Activated T-cell treated with anti-CD3 and anti-CD28 coated beads for 48 hours (primary cell): ENCODE data around the gene ADARB1.

ENCODE experiments used
- DNase-seq: peaks from one replicate; pipeline ENCODE4 v3.0.0-alpha.2; 2020; ENCODE audit warnings: low read depth

ADARB1 gene

DNA sequence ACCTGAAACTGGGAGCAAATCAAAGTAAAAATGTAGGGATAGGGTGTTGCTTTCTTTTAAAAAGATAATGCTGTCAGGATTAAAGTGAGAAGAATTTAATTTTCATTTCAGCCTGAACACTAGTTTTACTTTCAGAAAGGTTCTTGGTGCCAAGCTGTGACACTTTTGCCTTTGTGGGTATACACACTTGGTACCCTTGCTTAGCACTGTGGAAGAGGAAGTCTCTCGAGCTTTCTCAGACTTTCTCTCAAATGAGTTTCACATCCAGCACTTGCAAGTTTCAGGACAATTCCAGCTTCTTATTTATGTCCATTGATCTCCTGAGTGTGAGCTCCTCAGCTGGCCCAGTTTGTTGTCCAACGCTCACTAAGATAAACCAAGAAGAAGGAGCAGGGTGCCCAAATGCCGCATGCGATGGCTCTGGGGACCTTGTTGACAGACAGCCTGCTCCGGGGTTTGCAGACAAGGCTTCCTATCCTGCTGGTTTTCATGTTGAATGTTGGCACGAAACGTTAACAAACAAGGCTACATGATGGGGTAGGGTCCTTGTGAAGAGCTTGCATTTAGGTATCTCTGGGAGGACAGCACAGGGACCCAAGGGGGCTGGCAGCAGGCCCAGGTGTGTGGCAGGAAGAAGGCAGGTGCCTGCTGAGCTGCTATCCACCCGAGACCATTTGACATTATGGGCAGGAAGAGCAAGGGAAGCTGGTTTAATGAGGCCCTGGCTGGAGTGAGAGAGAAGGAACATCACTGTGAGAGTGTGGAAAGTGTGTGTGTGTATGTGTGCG is 133.7 kb downstream of the ADARB1 start:
- no peak for DNase-seq

DNA sequence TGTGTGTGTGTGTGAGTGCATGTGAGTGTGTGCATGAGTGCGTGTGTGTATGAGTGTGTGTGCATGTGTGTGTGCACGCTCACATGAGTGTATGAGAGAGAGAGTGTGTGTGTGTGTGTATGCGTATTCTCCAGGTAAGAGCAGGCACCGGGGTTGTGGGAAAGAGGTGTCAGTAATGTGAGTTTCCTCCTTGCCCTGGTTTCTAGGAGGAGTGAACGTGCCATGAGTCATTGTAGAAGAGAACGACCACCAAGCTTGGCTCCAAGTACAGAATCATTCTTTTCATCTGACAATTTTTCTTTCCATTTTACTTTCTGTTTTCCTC is 134.2 kb downstream of the ADARB1 start:
- DNase-seq: no peak

DNA sequence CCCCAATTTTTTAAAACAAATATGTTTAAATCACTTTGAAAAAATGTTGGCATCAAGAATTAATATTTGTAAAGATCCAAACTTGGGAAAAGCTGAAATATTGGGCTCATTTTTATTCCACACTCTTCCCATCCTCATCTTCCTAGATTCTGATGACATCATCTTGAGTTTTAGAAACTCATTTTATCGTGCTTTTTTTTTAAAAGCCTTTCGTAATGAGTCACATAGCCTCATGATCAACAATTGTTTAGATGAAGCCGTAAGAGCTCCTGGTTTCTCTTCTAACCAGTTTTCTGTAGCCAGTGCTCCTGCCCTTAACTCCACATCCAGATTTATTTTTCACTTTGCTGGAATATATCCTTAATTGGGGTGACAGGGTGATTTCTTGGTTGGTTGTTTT is 134.7 kb downstream of the ADARB1 start:
- DNase-seq: no peak

DNA sequence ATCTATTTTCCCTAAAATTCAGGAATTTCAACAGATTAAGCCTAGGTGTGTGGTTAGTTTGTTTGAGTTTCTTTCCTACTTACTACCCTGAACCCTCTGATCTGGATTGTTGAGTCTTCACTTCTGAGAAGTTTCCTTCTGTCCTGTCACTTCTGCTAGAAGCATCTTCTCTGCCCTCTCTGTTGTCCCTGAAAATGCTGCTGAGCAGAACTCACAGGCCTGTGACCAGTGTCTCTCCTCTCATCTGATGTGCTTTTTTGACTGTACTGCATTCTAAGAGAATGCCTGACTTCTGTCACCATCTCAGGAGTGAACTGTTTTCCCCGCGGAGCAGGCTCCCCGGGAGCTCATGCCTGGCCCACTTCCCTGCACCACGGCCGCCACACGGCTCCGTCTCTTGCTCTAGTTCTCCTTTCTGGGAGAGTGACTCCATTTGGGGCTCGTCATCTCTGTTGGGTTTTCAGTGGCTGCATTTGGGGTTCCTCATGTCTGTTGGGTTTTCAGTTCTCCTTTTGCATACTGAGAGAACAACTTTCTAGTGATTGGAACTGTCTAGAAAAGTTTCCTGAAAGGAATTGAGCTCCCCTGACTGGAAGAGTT is 135.4 kb downstream of the ADARB1 start:
- DNase-seq: no peak

DNA sequence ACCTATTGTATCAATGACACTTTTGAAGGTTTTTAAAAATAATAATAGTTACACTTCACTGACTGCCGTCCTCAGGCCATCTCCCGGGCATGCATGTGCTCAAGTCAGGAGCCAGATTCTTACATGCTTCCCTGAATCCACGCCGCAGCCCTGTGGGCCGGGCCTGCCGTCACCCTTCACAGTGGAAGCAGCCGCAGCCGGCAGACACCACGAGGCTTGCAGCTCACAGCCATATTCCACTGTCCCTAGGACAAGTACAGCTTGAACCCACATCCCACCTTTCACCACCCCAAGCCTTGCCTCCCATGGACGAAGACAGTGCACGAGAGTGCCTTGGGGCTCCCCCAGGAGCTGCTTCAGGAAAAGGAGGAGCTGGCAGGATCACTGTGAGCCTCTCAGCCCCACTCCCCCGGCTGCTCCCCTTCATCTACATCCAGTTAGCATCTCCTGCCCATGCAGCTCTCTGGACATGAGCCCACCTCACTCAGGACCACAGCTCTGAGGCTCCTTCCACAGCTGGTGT is 136.1 kb downstream of the ADARB1 start:
- DNase-seq: no peak

DNA sequence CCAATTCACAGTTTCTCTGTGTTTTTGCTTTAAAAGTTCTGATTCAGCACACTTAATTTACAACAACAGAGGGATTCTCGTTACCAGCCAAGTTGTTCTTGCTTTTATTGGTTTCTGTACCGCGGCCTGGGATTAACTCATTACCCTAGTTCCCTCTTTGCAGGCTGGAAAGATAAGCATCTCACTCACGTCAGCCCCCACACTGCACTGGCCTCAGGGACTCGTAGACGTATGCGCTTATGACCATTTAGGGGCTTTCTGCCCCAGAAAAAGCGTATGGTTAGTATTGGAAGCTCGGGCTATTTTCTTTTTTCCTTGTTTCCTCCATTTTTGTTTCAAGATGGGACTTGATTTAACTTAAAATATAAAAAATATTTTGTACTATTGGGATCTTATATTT is 137.3 kb downstream of the ADARB1 start:
- DNase-seq: no peak

DNA sequence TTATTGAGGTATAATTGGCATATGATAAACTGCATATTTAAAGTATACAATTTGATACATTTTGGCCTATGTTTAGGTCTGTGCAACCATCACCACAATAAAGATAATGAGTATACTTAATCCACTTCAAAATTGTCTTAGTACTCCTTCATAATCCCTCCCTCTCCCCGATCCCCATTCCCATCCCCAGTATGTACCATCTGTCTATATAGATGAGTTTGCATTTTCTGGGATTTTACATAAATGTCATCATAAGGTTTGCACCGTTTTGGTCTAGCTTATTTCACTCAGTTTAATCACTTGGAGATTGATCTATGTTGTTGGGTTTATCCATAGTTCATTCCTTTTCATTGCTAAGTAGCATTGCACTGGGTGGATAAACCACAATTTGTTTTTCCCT is 139.0 kb downstream of the ADARB1 start:
- no peak for DNase-seq

DNA sequence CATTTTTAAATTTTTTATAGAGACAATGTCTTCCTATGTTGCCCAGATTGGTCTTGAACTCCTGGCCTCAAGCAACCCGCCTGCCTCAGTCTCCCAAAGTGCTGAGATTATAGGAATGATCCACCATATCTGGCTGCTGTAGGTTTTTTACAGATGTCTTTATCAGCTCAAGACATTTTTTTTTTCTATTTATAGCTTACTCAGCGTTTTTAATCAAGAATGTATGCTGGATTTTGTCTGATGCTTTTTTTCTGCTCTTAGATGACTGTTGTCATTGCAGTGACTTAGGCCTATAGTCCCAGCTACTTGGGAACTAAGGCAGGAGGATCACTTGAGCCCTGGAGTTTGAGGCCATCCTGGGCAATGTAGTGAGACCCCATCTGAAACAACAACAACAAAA is 140.8 kb downstream of the ADARB1 start:
- no peak for DNase-seq

DNA sequence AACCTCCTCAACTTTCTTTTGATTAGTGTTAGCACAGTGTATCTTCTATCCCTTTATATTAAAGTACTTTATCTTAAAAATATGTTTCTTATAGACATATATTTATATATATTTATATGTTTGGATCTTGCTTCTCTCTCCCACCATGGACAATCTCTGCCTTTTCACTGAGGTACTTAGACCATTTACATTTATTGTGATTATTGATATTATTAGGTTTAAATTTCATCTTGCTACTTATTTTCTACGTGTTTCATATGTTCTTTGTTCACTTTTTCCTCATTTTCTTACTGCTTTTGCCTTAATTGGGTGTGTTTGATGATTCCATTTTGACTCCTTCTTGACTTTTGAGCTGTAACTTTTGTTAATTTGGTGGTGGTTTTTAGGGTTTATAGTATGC is 142.6 kb downstream of the ADARB1 start:
- DNase-seq: no peak

DNA sequence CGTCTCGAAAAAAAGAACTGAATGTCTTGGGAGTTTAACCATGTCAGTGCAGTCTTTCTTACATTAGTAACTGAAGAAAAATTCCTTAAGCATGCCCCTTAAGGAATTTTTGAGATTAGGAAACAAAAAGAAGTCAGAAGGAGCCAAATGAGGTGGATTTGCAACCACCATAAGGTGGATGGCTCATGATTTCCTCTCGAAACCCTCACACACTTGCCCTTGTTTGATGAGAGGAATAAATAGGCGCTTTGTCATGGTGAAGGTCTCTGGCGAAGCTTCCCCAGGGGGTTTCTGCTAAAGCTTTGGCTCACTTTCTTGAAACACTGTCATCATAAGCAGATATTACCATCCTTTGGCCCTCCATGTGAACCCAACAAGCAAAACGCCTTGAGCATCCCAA is 145.1 kb downstream of the ADARB1 start:
- DNase-seq: no peak

DNA sequence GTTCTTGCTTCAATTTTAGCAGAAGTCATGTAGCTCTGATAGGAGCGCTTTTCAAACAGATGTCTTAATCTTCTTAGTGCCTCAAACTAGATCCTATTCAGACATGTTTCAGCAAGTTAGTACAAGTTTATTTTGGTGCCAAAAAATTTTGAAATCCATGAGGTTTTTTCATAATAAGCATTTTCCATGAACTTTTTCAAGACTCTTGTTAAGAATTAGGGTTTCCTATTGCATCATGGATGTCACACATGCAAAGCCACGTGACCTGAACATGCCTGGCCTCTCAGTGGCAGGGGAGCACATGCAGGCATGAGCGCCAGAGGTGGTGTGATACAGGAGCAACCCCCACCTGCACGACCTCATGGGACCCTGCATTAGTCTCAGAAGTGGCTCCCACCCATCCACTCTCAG is 145.7 kb downstream of the ADARB1 start:
- no peak for DNase-seq

DNA sequence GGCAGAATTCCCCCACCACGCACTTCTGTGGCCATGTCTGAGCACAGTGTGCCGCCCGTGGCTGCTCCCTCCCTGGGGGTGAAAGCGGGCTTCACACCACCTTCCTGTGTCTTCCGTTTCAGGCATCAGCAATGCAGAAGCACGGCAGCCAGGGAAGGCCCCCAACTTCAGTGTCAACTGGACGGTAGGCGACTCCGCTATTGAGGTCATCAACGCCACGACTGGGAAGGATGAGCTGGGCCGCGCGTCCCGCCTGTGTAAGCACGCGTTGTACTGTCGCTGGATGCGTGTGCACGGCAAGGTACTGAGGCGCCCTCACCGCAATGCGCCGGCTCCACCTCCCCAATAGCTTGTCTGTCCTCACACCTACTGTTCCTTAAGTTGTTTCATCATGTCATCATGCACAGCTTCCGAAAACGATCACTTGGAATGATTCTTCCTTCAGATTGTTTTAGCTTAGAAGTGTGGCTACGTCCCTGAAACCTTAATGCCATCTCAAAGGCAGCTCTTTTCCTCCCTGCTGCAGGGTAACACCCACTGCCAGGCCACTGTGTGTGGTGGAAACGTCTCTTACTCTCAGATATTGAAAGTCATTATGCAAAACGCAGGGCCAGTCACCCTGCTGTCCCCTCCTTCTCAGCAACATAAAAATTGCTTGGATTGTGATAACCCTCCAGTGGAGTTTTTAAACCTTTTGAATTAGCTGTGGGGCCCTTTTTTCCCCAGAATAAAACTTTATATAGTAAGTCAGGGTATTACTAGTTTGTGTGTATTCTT is 146.5 kb downstream of the ADARB1 start:
- DNase-seq: no peak

DNA sequence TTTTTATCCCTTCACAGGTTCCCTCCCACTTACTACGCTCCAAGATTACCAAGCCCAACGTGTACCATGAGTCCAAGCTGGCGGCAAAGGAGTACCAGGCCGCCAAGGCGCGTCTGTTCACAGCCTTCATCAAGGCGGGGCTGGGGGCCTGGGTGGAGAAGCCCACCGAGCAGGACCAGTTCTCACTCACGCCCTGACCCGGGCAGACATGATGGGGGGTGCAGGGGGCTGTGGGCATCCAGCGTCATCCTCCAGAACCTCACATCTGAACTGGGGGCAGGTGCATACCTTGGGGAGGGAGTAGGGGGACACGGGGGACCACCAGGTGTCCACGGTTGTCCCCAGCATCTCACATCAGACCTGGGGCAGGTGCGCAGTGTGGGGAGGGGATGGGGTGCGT is 147.6 kb downstream of the ADARB1 start:
- no peak for DNase-seq

DNA sequence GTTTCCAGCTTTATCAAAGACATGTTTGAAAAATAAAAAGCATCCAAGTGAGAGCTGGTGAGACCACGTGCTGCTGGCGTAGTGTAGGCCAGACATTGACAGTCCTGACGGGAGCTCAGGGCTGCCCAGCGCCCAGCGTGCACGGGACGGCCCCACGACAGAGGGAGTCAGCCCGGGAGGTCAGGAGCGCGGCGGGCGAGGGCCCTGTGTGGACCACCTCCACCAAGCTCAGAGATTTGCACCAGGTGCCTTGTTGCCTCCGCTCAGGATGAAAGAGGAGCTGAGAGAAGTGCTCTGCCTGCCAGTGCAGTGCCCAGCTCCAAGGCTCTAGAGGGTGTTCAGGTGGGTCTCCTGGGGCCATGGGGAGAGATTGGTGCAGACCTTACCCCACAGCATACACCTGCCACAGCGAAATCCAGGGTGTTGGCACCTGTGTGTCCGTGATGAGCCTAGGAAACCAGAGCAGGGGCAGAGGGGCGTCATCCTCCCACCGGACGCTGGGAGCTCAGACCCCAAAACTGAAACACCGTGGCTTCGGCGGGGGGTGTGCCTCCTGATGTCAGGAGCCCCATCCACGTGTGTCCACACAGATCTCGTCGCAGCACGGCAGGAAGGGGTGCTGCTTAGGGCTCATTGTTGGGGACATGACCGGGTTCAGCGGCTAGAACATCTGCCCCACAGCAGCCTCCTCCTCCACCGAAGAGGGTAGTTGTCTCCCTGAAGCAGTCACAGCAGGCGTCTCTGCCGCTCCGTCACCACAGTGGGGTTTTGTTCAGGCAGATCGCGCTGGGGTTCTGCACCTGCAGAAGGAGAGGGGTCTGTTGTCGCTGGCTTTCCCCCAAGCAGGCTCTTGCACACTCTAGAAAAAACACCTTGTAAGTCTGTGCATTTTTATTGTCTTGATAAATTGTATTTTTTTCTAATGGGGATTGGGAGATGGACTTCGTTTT is 149.1 kb downstream of the ADARB1 start:
- no peak for DNase-seq

DNA sequence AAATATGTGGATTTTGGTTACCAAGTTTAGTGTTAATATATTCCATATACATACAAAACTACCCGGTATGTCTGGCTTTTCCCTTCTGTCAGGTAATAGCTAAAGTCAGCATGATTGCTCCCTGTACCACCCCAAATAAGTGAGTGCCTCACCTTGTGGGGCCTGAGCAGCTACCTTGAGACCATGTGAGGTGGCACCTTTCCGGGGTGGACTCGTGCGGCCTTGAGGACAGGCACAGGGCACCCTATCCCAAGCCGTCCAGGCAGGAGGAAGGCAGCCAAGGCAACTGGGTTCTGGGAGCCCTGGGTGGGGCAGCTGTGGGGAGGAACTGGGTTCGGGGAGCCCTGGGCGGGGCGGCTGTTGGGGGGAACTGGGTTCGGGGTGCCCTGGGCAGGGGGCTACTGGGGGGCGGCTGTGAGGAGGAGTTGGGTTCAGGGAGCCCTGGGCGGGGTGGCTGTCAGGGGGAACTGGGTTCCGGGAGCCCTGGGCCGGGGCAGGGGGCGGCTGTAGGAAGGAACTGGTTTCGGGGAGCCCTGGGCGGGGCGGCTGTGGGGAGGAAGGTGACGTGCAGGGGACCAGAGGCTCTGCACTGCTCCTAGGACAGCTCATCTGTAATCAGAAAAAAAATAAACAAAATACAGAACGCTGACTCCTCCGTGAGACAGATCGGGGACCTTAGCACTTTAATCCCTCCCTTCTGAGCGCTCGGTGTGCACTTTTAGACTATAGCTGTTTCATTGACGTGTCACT is 150.0 kb downstream of the ADARB1 start:
- no peak for DNase-seq

DNA sequence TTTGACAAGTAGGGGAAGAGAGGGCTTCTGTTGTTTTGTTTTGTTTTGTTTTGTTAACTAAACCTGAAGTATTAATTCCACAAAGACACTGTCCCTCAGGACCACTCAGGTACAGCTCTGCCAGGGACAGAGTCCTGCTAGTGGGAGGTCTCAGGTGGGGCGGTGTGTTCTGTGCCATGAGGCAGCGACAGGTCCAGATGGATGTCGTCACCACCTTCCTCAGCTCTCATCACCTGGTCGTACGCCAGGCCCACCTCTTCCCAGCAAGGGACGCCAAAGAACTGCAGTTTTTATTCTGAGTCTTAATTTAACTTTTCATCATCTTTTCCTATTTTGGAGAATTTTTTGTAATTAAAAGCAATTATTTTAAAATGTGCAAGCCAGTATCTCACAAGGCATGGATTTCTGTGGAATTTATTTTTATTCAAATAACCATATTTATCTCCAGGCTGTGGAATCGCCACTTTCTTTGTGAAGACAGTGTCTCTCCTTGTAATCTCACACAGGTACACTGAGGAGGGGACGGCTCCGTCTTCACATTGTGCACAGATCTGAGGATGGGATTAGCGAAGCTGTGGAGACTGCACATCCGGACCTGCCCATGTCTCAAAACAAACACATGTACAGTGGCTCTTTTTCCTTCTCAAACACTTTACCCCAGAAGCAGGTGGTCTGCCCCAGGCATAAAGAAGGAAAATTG is 150.8 kb downstream of the ADARB1 start:
- no peak for DNase-seq

DNA sequence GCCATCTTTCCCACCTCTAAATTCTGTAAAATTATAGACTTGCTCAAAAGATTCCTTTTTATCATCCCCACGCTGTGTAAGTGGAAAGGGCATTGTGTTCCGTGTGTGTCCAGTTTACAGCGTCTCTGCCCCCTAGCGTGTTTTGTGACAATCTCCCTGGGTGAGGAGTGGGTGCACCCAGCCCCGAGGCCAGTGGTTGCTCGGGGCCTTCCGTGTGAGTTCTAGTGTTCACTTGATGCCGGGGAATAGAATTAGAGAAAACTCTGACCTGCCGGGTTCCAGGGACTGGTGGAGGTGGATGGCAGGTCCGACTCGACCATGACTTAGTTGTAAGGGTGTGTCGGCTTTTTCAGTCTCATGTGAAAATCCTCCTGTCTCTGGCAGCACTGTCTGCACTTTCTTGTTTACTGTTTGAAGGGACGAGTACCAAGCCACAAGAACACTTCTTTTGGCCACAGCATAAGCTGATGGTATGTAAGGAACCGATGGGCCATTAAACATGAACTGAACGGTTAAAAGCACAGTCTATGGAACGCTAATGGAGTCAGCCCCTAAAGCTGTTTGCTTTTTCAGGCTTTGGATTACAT is 151.5 kb downstream of the ADARB1 start:
- DNase-seq: no peak

DNA sequence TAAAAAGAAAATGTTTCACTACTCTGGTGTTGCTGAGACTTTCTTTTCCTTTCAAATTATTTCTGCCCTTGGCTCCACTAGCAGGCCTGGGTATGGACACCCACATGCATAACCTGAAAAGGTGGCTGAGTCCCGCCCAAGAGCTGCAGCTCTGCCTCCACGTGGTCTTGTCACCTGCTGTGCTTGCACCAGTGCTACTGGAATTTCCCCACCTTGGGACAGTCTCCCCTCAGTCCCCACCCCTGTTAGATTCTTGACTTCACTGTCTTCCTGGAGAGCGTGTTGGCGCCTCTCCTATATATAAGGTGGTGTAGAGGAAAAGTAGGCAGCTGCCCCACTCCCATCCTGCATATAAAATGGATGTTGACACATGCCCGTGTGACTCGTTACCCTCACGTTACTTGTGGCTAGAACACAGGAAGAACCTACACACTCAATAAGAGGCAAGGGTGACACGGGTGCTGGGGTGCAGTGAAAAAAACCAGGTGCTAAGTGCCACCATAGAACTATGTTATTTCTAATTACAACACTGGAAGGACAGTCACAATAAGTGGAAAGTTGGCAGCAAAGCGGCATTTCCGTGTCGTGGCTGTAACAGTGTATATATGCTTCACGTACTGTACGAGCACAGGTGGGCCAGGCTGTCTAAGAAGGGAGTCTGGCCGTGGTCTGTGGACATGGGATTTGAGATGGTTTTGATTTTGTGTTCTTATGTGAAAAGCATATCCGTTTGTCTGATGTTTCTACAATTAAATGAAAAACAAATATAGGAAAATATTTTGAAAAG is 152.4 kb downstream of the ADARB1 start:
- no peak for DNase-seq

DNA sequence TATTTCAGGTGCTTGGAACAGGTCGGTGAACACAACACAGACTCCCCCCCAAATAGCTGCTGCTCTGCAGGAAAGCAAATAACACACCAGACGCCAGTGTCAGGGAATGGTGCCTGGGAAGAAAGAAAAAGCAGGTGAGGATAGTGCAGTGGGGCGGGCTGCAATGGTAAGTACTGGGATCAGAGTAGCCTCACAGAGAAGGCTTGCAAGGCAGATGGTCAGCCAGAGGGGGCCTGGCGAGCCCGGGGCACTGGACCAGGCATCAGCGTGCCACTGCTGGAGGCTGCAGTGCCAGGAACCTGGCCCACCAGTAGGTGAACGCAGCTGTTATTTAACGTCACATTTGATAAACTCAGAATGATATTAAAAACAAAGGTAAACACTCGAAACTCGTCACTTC is 153.4 kb downstream of the ADARB1 start:
- no peak for DNase-seq
